Endothelial cell of umbilical vein (primary cell): ENCODE measurements around the gene PRDM16. TPM values are rescaled to one million over a fixed set of nuclear protein-coding genes. Genes with fewer than 3 reads are reported as not detected.
"Not testable (repeated sequence)": the region's sequence is repeated elsewhere in the genome, so short reads cannot be mapped to it uniquely, and the experiment has no call there.

ENCODE experiments used
- BruUV-seq: library from RNA; stranded (reverse); fragments of 400-500 nt; replicated peaks from 2 replicates; lab custom pipeline; 2021; lab: Mats Ljungman, UMichigan
- CTCF ChIA-PET: fragments of 300-600, 350-600 bp; sonication (Branson Sonifier 250); formaldehyde crosslinking; loops from one replicate; lab custom pipeline; 2021; ENCODE audit warnings: antibody characterized with exemption, inconsistent platforms; lab: Charles Lee
- POLR2A ChIA-PET: fragments of 300-600, 350-600 bp; sonication (Branson Sonifier 250); formaldehyde crosslinking; loops from one replicate; lab custom pipeline; 2021; ENCODE audit warnings: antibody characterized with exemption, inconsistent platforms; lab: Charles Lee
- DNase-seq: peaks from one replicate; pipeline ENCODE4 v3.0.0-alpha.2; 2011; ENCODE audit warnings: low read depth, low spot score
- FAIRE-seq: peaks from 2 replicates; lab custom pipeline; 2011; peaks lifted over from hg19 to GRCh38; lab: Jason Lieb, UNC
- H2AFZ ChIP-seq: 2 replicates; pipeline ENCODE4 v1.6.0; 2012; ENCODE audit warnings: low read depth, low read length, control low read depth, inconsistent platforms
- H3K27ac ChIP-seq: 2 replicates; pipeline ENCODE4 v1.5.1; 2011; ENCODE audit warnings: low read depth, mild to moderate bottlenecking, control low read depth, low read length, moderate library complexity; ENCODE audit not compliant: insufficient read depth
- H3K27me3 ChIP-seq, 2 experiments: 2 replicates each; pipeline versions ENCODE4 v1.6.0 to v1.6.1; 2011; ENCODE audit warnings: low read length in 2 of 2, mixed read lengths in 1 of 2; ENCODE audit not compliant: control insufficient read depth in 2 of 2, insufficient read depth in 2 of 2
- H3K36me3 ChIP-seq, 2 experiments: 2 replicates in 1 of 2; 3 replicates in 1 of 2; pipeline ENCODE4 v1.5.1; 2011; ENCODE audit warnings: low read length in 2 of 2, mild to moderate bottlenecking in 1 of 2, moderate library complexity in 1 of 2; ENCODE audit not compliant: control insufficient read depth in 2 of 2, insufficient read depth in 2 of 2; ENCODE audit errors: extremely low read depth in 1 of 2
- H3K4me1 ChIP-seq: 3 replicates; pipeline ENCODE4 v1.5.1; 2011; ENCODE audit warnings: mild to moderate bottlenecking, low read length; ENCODE audit not compliant: control insufficient read depth, insufficient read depth; ENCODE audit errors: extremely low read depth
- H3K4me2 ChIP-seq: 2 replicates; pipeline ENCODE4 v1.6.1; 2011; ENCODE audit warnings: low read length, control low read depth, mixed read lengths; ENCODE audit not compliant: insufficient read depth
- H3K4me3 ChIP-seq, 3 experiments: fragments of 200-600 bp in 1 of 3; sonication (generic), shearing (Covaris generic) in 1 of 3; replicated peaks in 1 of 3; 2 replicates each; pipeline ENCODE4 v1.5.1; 2011 to 2016; ENCODE audit warnings: control low read depth in 3 of 3, low read length in 3 of 3, mild to moderate bottlenecking in 2 of 3, inconsistent platforms in 1 of 3, low read depth in 1 of 3, moderate library complexity in 1 of 3; ENCODE audit not compliant: insufficient read depth in 1 of 3
- H3K79me2 ChIP-seq: 2 replicates; pipeline ENCODE4 v1.6.0; 2012; ENCODE audit warnings: low read length, inconsistent platforms; ENCODE audit not compliant: control insufficient read depth, insufficient read depth
- H3K9ac ChIP-seq: replicated peaks from 2 replicates; pipeline ENCODE3; 2011; ENCODE audit warnings: low read length, control low read depth; ENCODE audit not compliant: insufficient read depth; ENCODE audit errors: extremely low read depth
- H3K9me1 ChIP-seq: replicated peaks from 3 replicates; pipeline ENCODE4 v1.6.0; 2011; ENCODE audit warnings: mild to moderate bottlenecking, low read length; ENCODE audit not compliant: control insufficient read depth, insufficient read depth; ENCODE audit errors: extremely low read depth
- H3K9me3 ChIP-seq: replicated peaks from 2 replicates; pipeline ENCODE4 v1.5.1; 2012; ENCODE audit warnings: low read length, inconsistent platforms; ENCODE audit not compliant: control insufficient read depth, insufficient read depth
- H4K20me1 ChIP-seq: replicated peaks from 2 replicates; pipeline ENCODE3; 2011; ENCODE audit warnings: mild to moderate bottlenecking, low read length; ENCODE audit not compliant: control insufficient read depth, insufficient read depth; ENCODE audit errors: extremely low read depth
- CTCF ChIP-seq, 2 donors: IDR thresholded peaks; 1 replicate in 1 of 2; 2 replicates in 1 of 2; pipeline ENCODE4 v1.5.1; 2011; ENCODE audit warnings: low read length in 2 of 2, mild to moderate bottlenecking in 2 of 2, moderate library complexity in 2 of 2, control low read depth in 1 of 2, inconsistent platforms in 1 of 2, low read depth in 1 of 2; ENCODE audit not compliant: insufficient read depth in 1 of 2; ENCODE audit errors: extremely low read depth in 1 of 2
- JUN ChIP-seq: IDR thresholded peaks from 2 replicates; pipeline ENCODE4 v1.6.1; 2011; ENCODE audit warnings: borderline replicate concordance, low read depth; ENCODE audit not compliant: insufficient read length, insufficient read depth
- MAX ChIP-seq: IDR thresholded peaks from 2 replicates; pipeline ENCODE4 v1.6.1; 2011; ENCODE audit not compliant: insufficient read depth, insufficient read length
- MYC ChIP-seq: IDR thresholded peaks from one replicate; pipeline ENCODE4 v1.6.1; 2011; ENCODE audit warnings: mild to moderate bottlenecking, low read depth, low read length
- POLR2AphosphoS5 ChIP-seq: IDR thresholded peaks from 2 replicates; pipeline ENCODE4 v1.6.1; 2012; ENCODE audit warnings: low read depth, mild to moderate bottlenecking, control low read depth, low read length, moderate library complexity; ENCODE audit not compliant: insufficient read depth
- dilution Hi-C: fragments of 300-500 bp; cut with MboI; formaldehyde crosslinking; loops from one replicate; pipeline ENCODE4 v1.15.0; 2019; ENCODE audit warnings: low sequenced_read_pairs; ENCODE audit not compliant: extremely low pct_ligation_motif_present
- intact Hi-C: fragments of 100-400 bp; cut with micrococcal nuclease; formaldehyde crosslinking; loops from one replicate; pipeline ENCODE4 v1.10.0; 2022
- polyA plus RNA-seq, 4 experiments: library from polyadenylated mRNA; depleted of rRNA in 3 of 4; stranded (reverse) in 3 of 4; unstranded in 1 of 4; fragments of >200 nt; gene quantifications; 2 replicates each; pipeline versions ENCODE4 v1.2.1 to v1.2.3, GENCODE V29; 2011 to 2012; ENCODE audit warnings: missing spikeins in 1 of 4
- total RNA-seq: library from RNA; stranded (reverse); gene quantifications from 2 replicates; pipeline ENCODE4 v1.2.3, GENCODE V29; 2021

PRDM16 gene
- total and polyA plus RNA-seq, 2 donors (not counting 3 experiments of a cell fraction or from before 2014, with no cell fraction given) = not detected

- intact Hi-C loops = no loop called here
- dilution Hi-C loops = no loop called here
- no TSS peak for BruUV-seq
Observed at GRCh38 chr1:3238703-3239278, 169.8 kb downstream of the PRDM16 start.

GRCh38 chr1:3239991-3240390 lies 171.0 kb downstream of the PRDM16 start:
- H4K20me1 ChIP-seq, DNase-seq, H3K36me3 ChIP-seq, H3K27ac ChIP-seq, FAIRE-seq, H3K4me1 ChIP-seq, H3K9ac ChIP-seq, H3K9me3 ChIP-seq, dilution Hi-C loops, H3K79me2 ChIP-seq, intact Hi-C loops, CTCF ChIA-PET, BruUV-seq, H3K9me1 ChIP-seq, H2AFZ ChIP-seq, H3K4me3 ChIP-seq, H3K4me2 ChIP-seq, H3K27me3 ChIP-seq, POLR2A ChIA-PET: not testable (repeated sequence)

More at GRCh38 chr1:3238703-3239278, 169.8 kb downstream of the PRDM16 start:
- DNase-seq = no peak
- Histone ChIP-seq H2AFZ (no peak overlapping the region), H3K9me3 (no peaks in the 10 kb centered on the region), H3K27ac (no peak overlapping the region), H3K9ac (no peak overlapping the region), H4K20me1 (no peaks in the 10 kb centered on the region), H3K9me1 (no peaks in the 10 kb centered on the region), H3K4me2 (no peak overlapping the region), H3K4me3 (no peak overlapping the region), H3K79me2 (no peaks in the 10 kb centered on the region), H3K36me3 (no peaks in the 10 kb centered on the region), H3K4me1 (no peaks in the 10 kb centered on the region), H3K27me3 (no peaks in the 10 kb centered on the region)
- CTCF ChIA-PET = interaction anchor here (1.1 kb wide), 1 partner anchor 11 kb away, joined by 3 read pairs; no protein-coding TSS in a partner anchor
- TF ChIP-seq POLR2AphosphoS5 = no peak
- no peak for TF ChIP-seq CTCF (IDR thresholded peaks at IDR 0.05; ENCODE audit: extremely low read depth in 1 of 2, insufficient read depth in 1 of 2, low read depth in 1 of 2, low read length in 2 of 2)
- TF ChIP-seq MAX = no peak
- no peak for TF ChIP-seq JUN
- no peak for TF ChIP-seq MYC
- POLR2A ChIA-PET = no interaction called here
- no peak for FAIRE-seq
